SK-N-SH (cell line): ENCODE results near the gene SPOCK1.

Experiments used
- GABPA ChIP-seq: IDR thresholded peaks from 2 replicates; pipeline ENCODE4 v1.4.0; 2012; ENCODE audit warnings: low read depth, mild to moderate bottlenecking
- GATA2 ChIP-seq: sonication (generic); formaldehyde crosslinking; IDR thresholded peaks from 2 replicates; pipeline ENCODE4 v1.5.0; 2020; ENCODE audit warnings: mild to moderate bottlenecking, missing genetic modification reagents
- MXI1 ChIP-seq: IDR thresholded peaks from 2 replicates; pipeline ENCODE4 v1.6.1; 2012; ENCODE audit warnings: mild to moderate bottlenecking, low read depth, low read length, improper control_type of control experiment
- RCOR1 ChIP-seq: fragments of 150-350 bp; IDR thresholded peaks from 2 replicates; pipeline ENCODE4 v1.6.1; 2017; ENCODE audit warnings: antibody characterized with exemption, low read length
- SIN3A ChIP-seq: IDR thresholded peaks from 2 replicates; pipeline ENCODE4 v1.6.1; 2012; ENCODE audit warnings: low read depth, mild to moderate bottlenecking, low read length, moderate library complexity, borderline replicate concordance
- TAF1 ChIP-seq: IDR thresholded peaks from 2 replicates; pipeline ENCODE4 v1.6.1; 2012; ENCODE audit warnings: low read depth, mild to moderate bottlenecking, low read length, moderate library complexity, borderline replicate concordance

DNA sequence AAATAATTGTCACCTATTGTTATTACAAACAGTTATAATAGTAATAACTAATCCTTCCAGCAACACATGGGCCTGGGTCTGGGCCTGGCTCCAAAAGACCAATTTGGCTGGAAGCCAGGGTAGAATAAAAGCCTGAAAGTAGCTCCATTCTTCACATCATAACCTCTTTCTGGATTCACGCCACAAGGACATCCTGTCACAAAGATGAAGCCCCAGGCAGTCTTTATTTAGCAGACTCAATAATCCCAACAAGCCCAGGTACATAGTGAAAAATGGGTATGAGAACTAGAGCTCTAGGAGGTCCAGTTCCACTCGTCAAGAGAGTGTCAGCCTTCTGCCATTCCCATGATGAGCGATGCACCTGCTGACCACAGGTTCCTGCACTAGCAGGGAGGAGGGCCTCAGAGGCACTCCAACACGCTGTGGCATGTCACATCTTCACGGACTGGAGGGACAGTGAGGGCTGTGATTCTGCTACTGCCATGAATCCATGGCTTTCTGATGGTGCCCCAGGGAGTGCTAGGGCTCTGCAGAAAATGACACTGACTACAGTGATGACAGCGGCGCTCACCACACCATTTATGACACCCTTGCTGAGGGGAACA, 124.9 kb downstream of the SPOCK1 start:
- peak; percentile 57; the same call in 1 of the 2 replicates for TF ChIP-seq GATA2 (CRISPR knock-in tag)
- no peak for TF ChIP-seq GABPA
- no peak for TF ChIP-seq SIN3A
- peak; percentile 63; the same call in 1 of the 2 replicates for TF ChIP-seq MXI1
- TF ChIP-seq RCOR1: no peak; the same call in 1 of the 2 replicates
- no peak for TF ChIP-seq TAF1
